D341Med (cell line): ENCODE measurements around the gene CPNE5.
A peak's percentile ranks its signal among the peaks of the same experiment; 100 is the strongest.

Experiments
- DNase-seq: peaks from one replicate; pipeline ENCODE4 v3.0.0; 2012; ENCODE audit warnings: low spot score

The CPNE5 gene

DNA sequence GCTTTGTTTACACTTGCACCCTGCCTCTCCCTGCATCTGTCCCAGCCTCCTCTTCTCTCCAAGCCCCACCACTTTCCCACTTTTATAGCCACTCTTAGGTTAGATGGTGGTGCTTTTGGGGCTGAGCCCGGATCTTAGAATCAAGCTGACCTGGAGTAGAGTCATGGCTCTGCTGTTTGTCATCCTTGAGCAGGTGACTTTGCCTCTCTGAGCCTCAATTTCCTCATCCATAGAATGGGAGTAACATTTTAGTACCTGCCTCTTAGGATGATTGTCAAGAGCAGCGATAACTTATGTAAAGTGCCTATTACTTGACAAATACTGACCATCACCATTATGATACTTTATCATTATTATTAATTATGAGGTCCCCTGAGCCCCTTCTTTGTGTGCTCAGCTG is 48.2 kb downstream of the CPNE5 start:
- DNase-seq: no peak

DNA sequence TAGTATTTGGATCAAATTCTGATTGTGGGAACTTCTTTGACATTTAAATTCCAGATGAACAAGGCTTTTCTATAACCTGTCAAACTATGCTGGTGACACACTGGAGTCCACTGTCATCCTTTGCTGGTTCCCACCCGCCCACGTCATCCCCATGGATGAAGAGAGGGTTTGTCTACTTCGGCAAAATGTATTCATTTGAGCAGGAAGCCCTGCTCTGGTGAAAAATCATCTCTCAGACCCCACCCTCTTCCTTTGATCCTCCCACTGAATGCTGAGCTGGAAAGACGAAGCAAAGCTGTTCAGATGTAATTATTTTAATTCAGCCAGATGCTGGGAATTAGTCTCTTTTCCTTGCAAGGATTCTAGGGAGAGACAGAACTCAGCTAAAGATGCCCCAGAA is 50.5 kb downstream of the CPNE5 start:
- DNase-seq: no peak

DNA sequence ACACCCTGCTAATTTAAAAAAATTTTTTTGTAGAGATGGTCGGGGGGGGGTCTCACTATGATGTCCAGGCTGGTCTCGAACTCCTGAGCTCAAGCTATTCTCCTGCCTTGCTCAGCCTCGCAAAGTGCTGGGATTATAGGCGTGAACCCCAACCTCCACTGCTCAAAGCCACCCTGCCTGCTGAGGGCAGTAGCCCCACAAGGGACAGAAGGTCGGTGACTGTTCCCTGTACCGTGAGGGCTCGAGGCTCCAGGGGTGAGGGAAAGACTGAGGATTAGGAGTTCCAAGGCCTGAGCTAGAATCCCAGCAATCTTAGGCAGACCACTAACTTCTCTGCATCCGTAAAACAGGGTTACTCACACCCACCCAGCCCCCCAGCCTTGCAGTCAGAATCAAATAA is 51.1 kb downstream of the CPNE5 start:
- no peak for DNase-seq

DNA sequence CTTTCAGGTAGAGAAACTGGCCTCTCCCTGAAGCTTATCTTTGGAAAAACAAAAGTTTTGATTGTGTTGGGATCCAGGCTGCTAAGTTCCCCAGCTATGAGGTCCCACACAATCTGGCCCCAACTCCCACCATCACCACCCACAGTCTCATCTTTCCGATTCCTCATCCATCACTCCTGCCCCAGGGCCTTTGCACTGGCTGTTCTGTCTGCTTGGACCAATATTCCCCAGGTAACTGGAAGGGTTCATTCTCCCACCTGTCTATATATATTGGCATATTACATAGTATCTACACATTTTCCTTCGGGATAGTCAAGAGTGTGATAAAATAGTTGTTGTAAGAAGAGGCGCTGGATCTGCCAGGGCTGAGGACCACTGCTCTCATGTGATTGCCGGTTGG is 52.0 kb downstream of the CPNE5 start:
- DNase-seq: no peak

DNA sequence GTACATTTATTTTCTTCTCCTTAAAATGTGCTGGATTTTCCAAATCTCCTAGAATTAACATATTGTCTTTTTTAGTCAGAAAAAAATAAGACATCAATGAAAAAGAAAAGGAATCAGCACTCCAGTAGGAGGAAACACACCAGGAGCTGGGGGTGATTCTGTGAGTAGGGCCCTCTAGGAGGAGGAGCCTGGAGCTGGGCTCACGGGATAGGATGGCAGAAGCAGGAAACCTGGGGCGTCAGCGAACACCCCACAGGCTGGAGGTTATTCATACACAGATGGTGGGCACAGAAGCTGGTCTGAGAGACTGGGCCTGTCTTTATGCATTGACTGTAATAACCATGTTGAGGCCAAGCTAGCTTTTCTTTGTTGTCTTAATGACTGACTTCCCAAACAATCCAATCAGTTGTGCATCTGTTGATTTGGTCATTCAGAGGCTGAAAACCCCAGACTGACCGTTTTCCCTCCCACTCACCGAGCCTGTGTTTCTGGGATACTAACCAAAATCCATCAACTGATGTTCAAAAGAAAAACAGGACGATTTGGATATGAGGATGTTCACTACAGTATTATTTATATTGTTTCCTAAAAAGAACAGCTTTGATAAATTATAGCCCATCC is 53.1 kb downstream of the CPNE5 start:
- no peak for DNase-seq

DNA sequence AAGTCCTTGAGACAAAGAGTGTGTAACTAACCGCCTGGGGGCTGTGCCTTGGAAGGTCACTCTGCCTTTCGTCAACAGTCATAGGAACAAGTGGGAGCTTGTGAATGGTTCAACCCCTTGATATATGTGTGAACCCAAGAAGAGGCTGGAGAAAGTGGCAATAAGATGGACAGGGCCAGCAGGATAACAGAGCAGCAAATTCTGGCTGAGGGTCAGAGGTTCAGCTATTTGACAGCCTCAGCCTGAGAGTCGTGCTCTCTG is 54.9 kb downstream of the CPNE5 start:
- no peak for DNase-seq

DNA sequence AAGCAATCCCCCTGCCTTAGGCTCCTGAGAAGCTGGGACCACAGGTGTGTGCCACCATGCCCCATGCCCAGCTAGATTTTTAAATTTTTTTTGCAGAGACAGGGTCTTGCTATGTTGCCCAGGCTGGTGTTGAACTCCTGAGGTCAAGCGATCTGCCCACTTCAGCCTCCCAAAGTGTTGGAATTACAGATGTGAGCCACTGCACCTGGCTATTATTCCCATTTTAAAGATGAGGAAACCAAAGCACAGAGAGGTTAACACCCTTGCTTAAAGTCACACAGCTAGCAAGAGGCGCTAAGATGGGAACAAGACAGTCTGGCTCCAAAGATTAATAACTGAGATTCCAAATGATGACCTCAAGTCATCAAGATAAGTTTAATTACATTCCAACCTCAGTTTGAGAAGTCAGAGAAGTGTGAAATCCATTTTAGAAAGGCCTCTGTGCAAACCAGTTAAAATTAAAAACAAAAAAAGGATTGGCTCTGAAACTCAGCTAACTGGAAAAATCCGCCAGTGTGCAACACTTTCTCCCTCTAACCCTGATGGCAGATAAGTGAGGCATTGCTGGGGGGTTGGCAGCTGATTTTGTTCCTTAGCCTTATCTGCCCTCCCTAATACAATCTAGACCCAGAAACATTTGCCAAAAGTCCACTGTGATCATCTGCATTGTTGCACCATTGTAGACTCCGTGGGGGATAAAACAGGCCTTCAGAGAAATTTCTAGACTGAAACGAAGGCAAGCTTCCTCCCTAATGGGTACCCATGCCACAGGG is 55.5 kb downstream of the CPNE5 start:
- no peak for DNase-seq

DNA sequence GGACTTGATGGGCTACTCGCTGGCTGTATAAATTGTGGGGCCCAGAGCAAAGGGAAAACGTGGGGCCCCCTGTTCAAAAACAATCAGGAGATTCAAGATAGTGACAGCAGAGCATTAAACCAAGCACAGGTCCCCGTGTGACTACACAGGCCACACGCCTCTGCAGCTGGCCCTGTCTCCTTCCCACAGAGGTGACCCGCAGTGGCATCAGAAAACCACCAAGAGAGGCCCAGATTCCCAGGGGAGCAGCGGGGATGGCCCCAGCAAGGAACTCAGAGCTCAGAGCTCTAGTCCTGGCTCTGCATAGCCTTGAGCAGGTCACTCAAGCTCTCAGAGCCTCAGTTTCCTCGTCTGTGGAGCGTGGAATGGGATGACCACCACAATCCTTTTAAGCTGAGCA is 57.6 kb downstream of the CPNE5 start:
- DNase-seq: no peak

DNA sequence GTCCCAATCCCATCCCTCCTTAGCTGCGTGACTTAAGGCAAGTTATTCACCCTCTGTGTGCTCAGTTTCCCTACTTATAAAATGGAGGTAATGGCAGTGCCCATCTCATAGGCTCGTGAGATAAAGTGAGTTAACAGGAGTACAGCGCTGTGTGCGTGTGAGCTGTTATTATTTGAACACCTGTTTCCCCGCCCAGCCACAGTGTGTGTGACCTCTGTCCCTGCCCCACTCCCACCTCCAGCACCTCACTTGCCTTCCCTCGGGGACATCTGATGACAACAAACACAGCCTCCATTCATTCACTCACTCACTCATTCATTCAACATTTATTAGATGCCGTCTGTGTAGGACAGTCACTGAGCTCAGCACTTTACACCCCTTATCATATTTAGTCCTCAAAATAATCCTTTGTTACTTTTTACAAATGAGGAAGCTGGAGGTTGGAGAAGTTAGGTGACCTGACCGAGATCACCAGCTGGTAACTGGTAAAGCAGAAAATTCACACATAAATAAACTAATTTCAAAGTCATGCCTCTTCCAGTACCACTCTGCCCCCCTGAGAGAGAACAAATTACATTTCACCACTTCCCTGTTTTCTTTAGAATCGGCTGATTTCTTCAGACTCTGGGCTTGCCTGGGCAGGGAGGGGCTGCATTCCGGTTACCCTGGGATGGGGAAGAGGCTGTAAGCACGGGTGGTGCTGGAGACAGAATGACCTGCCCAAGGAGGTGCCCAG is 58.6 kb downstream of the CPNE5 start:
- DNase-seq: no peak

DNA sequence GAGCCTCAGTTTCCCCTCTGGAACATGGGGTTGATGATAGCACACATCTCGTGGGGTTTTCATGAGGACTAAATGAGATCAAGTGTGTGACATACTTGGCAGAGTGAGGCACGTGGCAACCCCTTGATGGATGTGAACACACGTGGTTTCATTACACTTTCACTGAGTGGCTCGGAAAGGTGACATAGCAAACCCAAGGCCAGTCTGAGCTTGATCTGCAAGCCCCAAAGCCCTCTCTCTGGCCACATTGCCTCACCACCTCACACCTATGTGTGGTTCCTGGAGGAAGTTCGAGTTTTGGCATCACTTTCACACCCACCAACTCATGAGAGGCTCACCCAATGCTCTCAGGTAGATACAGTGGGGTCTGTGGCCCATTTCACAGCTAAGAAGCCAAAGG is 60.0 kb downstream of the CPNE5 start:
- no peak for DNase-seq

DNA sequence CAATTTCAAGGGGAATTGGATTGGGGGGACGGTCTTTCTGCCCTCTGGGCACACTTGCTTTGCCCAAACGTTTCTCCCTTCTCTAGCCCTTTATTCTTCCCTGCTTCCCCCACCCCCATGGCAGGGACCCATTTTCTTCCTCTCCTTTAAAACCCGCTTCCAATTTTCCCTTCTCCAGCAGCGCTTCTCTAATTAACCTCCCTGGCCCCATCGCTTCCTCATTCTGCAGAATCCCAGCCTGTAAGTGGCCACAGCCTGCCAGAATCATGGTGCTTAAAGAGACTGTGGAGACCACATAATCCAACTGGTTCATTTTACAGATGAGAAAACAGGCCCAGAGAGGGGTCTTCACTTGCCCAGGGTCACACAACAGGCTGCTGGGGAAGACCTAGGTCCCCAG is 61.4 kb downstream of the CPNE5 start:
- DNase-seq: no peak

DNA sequence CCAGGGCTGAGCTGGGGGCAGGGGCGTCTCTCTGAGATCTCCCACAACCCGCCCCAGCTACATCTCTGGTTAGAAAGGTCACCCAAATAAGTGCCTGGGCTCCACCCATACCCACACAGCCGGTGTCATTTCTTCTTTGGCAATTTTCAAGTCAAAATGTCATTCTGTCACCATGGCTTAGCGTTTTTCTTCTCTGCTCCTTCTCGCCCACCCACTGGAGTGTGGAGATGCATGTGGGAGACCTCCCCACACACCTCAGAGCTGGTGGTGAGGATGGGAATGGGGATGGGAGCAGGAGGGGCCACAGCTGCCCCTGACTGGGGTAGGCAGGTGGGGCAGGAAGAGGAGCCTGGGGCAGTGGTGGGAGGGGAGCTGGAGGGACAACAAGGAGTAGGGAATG is 63.1 kb downstream of the CPNE5 start:
- no peak for DNase-seq

DNA sequence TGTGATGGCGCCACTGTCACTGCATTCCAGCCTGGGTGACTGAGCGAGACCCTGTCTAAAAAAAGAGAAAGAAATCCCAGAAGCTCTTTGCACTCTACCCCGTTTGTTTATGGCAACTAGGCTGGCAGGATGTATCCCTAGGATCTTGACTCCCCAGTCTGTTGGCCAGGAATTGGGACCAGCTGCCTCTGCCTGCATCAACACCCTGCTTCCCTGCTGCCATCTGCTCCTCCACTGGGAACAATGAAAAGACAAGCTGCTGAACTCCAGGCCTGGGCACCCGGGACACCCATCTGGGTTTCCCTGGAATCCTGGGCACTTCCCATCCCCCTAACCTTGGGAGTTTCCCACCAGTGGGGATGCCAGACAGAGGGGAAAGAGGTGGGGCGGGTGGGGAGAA is 64.9 kb downstream of the CPNE5 start:
- DNase-seq: no peak

DNA sequence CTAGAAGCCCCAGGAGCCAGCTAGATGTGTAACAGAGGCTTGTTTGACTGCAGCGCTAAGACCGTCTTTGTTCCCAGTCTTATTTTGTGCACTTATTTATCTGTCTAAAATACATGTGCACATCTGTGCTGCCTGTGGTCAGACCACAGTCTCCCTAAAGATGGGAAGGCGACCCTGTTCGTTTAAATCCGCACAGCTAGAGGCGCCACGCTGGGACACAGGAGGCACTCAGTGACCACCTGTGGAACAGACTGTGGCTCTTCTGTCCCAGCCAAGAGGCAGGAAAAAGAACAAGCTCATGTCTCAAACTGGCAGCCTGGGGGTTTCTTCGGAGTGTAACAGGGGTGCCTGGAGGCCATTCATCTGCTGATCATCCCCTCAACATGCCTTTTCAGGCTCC is 66.8 kb downstream of the CPNE5 start:
- DNase-seq: no peak

DNA sequence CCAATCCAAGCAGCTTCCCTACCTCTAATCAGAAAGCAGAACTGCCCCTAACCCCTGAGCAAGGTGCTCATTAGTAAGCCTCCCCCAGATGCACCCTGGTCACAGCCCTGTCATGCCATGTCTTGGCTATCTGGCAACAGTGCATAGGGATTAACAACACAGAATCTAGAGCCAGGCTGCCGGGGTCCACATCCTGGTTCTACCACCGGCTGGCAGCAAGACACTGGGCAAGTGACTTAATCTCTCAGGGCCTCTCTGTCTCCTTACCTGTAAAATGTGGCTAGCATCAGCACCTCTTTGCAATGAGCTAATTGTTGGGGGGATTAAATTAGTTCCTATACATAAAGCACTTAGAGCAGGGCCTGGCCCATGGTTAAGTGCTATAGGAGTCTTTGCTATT is 68.1 kb downstream of the CPNE5 start:
- no peak for DNase-seq

DNA sequence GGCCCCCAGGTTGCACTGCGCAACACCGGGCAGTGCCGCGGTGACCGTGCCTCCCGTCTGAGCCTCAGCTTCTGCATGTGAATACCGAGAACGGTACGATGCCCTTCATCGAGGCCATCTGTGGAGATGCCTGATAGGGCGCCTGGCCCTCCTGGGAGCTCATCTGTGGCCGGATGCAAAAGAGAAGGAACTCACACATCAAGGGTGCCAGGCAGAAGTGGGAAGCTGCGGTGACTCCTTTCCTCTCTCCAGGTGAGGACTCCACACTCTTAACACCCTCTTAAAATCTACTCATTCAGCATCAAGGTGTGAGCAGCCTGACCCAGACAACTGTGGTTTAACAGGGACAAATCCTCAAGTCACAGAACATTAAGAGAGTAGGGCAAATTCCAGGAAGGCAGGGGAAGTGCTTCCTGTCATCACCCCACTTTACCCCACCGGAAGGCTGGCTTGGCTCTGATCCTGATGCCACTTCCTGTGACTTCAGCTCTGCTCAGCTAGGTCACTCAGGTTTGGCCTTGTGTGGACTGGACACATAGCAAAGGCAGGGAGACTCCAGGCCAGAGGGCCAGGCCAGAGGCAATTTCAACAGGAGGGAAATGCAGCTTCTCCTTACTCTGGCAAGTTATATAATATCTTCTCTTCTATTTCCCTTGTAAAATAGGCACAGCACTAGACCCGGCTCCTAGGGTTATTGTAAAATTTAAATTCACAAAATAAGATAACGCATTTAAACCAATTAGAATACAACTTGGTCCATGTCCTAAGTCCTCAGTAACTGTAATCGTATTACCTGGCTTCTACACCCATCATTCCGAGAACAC is 69.4 kb downstream of the CPNE5 start:
- no peak for DNase-seq

DNA sequence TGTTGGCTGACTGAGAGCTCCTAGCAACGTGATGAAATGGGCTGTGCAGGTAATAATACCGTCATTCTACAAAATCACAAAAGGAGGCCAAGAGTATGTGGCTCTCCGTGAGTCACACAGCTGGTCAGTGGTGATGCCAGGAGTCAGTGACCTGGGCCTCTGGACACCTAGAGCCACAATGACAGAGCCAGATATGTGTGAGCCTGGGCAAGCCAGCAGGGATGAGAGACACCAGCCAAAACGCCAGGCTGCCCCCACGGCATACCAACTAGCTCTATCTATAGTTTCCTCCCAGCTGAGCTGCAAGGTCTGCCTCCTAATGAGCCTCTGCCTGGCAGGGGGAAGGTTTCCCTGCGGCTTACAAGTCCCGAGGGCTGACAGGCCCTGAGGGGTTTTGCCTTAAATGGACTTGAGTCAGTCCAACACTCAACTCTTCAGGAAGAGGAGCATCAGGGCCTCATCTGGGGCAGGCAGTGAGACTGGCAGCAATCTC is 70.0 kb downstream of the CPNE5 start:
- no peak for DNase-seq

DNA sequence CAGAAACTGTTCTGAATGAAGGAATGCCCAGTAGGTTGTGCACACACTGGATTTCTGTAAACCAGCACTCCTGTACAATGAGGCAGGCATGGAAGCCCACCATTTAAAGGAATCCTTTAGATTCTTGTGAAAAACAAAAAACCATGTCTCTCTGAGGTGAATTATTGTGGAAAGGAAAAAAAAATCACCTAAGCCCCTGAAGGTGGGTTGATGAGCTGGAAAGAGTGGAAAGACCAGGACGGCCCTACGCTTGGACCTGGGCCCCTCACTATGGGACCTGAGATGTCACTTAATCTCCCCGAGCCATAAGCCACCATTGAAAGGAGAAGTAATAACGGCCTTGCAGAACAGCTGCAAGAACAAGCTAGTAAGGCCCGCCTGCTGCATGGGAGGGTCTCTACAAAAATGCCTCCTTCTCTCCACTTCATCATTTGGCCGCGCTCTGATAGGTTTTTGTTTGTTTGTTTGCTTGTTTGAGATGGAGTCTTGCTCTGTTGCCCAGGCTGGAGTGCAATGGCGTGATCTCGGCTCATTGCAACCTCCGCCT is 72.8 kb downstream of the CPNE5 start:
- DNase-seq: no peak

DNA sequence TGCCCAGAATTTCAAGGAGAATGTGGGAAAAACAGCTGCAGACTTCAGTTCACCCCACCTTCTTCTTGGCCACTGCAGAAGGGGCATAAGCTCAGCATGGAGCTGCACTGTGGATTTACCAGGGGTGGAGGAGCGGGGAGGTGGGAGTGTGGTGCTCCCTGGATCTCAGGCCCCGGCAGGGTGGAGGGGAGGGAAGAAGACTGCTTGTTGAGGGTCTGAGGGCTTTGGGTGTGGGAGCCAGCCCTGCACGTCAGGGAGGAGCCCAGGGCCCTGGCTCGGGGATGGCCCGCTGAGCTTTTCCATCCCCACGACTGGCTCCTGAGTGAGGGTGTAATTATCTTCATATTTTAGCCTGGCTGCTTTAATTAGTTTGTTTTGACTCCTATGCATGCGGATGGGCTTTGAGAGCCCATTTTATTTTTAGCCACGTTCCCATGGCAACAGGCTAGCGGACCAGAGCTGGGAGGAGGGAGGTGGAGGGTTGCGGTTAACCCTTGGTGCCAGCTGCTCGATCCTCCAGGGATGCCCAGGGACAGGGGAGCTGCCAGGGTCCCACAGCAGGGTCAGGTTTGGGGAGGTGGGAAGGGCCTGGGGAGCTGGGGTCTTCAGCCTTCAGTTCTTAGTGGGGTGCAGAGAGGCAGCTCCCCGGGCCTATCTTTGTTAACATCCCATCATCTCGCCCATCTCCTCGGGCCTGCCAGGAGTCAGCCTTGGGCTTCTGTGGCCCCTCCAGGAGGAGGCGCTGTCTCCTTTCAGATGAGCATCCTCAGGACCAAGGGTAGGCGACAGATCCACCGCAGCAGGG is 73.4 kb downstream of the CPNE5 start:
- DNase-seq: peak; percentile 90

DNA sequence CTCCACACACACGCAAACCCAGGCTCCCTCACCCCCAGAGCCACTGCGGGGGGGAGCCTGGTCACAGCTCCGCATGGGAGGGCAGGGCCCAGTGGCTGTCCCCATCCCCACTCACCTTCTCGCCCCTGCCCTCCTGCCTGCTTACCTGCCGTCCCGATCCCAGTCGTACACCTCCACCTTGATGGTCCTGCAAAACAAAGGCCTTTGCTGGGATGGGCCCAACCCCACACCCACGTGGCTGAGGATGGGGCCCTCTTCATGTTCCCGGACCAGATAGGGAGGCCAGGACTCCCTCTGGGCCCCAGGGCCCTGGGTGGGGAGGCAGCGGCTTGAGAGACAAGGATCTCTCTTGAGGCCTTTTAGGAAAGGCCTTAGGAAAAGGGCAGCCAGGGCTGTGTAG is 74.1 kb downstream of the CPNE5 start:
- no peak for DNase-seq

DNA sequence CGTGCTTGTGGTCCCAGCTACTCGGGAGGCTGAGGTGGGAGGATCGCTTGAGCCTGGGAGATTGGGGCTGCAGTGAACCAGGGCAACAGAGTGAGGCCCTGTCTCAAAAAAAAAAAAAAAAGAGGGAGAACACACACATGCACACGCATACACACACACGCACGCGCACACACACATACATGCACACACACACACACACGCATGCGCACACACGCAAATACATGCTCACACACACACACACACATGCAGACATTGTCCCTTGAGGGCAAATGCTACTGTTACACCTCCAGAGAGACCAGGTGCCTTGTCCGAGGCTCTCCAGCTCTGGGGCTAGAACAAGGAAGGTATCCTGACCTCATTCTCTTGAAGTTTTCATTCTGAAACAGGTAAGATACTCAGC is 77.1 kb downstream of the CPNE5 start:
- DNase-seq: no peak
